Subcutaneous adipose tissue (tissue), 4 donors: Measurements from ENCODE around the gene UBFD1. TPM values are rescaled to one million over a fixed set of nuclear protein-coding genes. Genes with fewer than 3 reads are reported as not detected.

Experiments
- CTCF ChIP-seq: fragments of 450-650 bp; IDR thresholded peaks from one replicate; pipeline ENCODE4 v1.5.1; 2016; ENCODE audit warnings: low read depth, mild to moderate bottlenecking, control low read depth, antibody characterized with exemption, moderate library complexity
- total RNA-seq, 4 donors: library from RNA; depleted of rRNA; stranded (reverse); fragments of >200 nt; gene quantifications; one replicate each; pipeline ENCODE4 v1.1.0, GENCODE V29; 2016

The UBFD1 gene
- total RNA-seq, 4 donors from 2014 or later = 33.1 to 95.1 (median 58.7) TPM

DNA sequence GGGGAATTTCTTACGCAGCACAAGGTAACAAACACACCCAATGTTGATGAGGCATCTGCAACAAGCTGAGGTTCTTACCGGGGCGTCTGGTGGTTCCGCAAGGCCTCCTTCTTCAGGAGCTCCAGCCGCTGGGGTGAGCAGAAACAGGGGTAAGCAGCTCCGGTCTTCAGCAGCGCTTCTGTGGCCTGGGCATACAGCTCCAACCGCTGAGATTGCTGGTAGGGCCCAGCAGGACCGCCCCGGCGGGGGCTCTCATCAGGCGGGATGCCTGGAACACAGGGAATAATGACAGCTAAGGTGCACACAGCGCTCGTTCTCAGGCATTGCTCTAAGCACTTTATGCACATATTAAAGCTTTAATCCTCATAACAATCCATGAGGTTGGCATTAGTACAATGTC, 13.1 kb upstream of the UBFD1 start:
- TF ChIP-seq CTCF = no peak

GRCh38 chr16:23549938-23550337, 7.6 kb upstream of the UBFD1 start:
- TF ChIP-seq CTCF = no peak

DNA sequence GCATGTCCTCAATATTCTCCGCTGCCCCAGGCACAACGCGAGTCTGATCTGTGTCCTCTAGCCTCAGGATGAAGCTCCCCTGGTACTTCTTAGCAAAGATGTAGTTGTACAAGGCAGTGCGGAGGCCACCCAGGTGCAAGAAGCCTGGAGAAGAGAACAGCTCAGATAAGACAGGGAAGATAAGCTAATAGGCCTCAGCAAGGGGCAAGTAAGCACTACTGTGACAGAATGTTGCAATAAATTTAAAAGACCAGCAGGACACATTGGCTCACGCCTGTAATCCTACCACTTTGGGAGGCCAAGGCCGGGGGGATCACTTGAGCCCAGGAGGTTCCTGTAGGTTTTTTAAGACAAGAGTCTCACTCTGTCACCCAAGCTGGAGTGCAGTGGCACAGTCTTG, 5.4 kb upstream of the UBFD1 start:
- no peak for TF ChIP-seq CTCF

DNA sequence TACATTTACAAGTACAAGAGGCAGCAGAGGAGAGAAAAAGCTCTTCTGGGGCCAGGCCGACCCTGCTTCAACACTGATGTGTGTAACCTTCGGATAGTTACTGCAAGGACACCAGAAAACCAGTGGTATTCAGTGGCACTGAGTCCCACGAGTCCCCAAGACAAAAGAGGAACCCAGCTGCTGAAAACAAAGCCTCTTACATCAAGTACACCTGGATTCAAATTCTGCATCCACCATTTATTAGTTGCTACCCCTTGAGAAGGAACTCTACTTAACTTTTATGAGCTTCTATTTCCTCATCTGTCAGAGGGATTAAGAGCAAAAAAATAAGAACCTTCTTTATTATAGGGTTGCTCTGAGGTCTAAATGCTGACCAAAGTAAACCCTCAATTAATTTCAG, 3.0 kb upstream of the UBFD1 start:
- no peak for TF ChIP-seq CTCF

DNA sequence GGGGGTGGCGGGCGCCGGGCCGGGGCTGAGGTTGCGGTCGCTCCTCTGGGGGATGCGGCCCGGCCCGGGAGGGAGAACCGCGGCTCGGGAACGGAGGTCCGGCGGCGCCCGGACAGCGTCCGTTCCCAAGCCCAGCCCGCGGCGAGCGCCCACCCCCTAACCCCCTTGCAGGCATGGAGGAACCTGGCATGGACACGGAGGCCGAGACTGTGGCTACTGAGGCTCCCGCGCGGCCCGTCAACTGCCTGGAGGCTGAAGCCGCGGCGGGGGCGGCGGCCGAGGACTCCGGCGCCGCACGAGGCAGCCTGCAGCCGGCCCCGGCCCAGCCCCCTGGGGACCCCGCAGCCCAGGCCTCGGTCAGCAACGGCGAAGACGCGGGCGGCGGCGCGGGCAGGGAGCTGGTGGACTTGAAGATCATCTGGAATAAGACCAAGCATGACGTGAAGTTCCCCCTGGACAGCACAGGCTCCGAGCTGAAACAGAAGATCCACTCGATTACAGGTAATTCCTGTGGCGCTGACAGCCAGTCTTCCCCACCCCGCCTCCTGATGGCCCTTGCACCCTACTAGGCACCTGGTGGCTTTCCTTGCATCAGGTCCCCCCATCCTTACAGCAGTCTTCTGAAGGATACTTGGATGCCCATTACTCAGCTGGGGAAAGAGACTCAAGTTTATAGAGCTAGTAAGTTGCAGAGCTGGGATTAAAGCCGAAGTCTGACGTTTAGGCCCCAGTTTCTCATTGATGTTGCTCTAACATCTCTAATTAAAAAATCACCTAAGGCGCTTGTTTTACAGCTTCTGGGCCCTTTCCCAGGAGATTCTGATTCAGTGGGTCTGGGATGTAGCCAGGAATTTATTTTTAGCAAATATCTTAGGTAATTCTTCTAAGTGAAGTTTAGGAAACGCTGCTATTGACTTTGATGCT, 514 bp downstream of the UBFD1 start:
- no peak for TF ChIP-seq CTCF

- no peak for TF ChIP-seq CTCF
Measured at GRCh38 chr16:23561586-23561985, 4.1 kb downstream of the UBFD1 start.

GRCh38 chr16:23562505-23562904, 5.0 kb downstream of the UBFD1 start:
- TF ChIP-seq CTCF = no peak
